Smooth muscle cell (in vitro differentiated cells): ENCODE data around the gene TFPI2. TPM values are rescaled to one million over a fixed set of nuclear protein-coding genes. Genes with fewer than 3 reads are reported as not detected.

Source experiments
- DNase-seq: peaks from one replicate; lab custom pipeline; 2025; ENCODE audit not compliant: unreplicated experiment; lab: John Stamatoyannopoulos, UW
- H2AFZ ChIP-seq: fragments of 200-600 bp; sonication (generic); 2 replicates; pipeline ENCODE4 v1.6.0; 2016; ENCODE audit warnings: antibody characterized with exemption, low read depth, mild to moderate bottlenecking
- H3F3A ChIP-seq: fragments of 200-600 bp; sonication (generic); 2 replicates; pipeline ENCODE4 v1.6.0; 2017; ENCODE audit warnings: antibody characterized with exemption, low read depth
- H3K27ac ChIP-seq: fragments of 200-600 bp; sonication (generic); 2 replicates; pipeline ENCODE4 v1.5.1; 2016; ENCODE audit warnings: low read depth, mild to moderate bottlenecking
- H3K27me3 ChIP-seq: fragments of 200-600 bp; sonication (generic); 2 replicates; pipeline ENCODE4 v1.6.1; 2016; ENCODE audit warnings: low read depth, mild to moderate bottlenecking
- H3K36me3 ChIP-seq: fragments of 200-600 bp; sonication (generic); 2 replicates; pipeline ENCODE4 v1.5.1; 2016; ENCODE audit warnings: low read depth
- H3K4me1 ChIP-seq: fragments of 200-600 bp; sonication (generic); 2 replicates; pipeline ENCODE4 v1.5.1; 2016; ENCODE audit warnings: low read depth
- H3K4me2 ChIP-seq: fragments of 200-600 bp; sonication (generic); 2 replicates; pipeline ENCODE4 v1.6.0; 2016; ENCODE audit warnings: mild to moderate bottlenecking
- H3K4me3 ChIP-seq: fragments of 200-600 bp; sonication (generic); 2 replicates; pipeline ENCODE4 v1.5.1; 2016; ENCODE audit warnings: mild to moderate bottlenecking
- H3K79me2 ChIP-seq: fragments of 200-600 bp; sonication (generic); 2 replicates; pipeline ENCODE4 v1.6.0; 2016; ENCODE audit warnings: low read depth, mild to moderate bottlenecking
- H3K9ac ChIP-seq: fragments of 200-600 bp; sonication (generic); 2 replicates; pipeline ENCODE4 v1.6.0; 2016; ENCODE audit warnings: low read depth
- H3K9me3 ChIP-seq: fragments of 200-600 bp; sonication (generic); replicated peaks from 2 replicates; pipeline ENCODE4 v1.5.1; 2016; ENCODE audit warnings: low read depth
- H4K20me1 ChIP-seq: fragments of 200-600 bp; sonication (generic); 2 replicates; pipeline ENCODE4 v1.6.0; 2016; ENCODE audit warnings: low read depth
- CTCF ChIP-seq: fragments of 200-600 bp; sonication (generic); IDR thresholded peaks from 2 replicates; pipeline ENCODE4 v1.5.1; 2017; ENCODE audit warnings: borderline replicate concordance, mild to moderate bottlenecking, antibody characterized with exemption; ENCODE audit not compliant: insufficient read depth, poor library complexity, severe bottlenecking
- WGBS: methylation state at CpG from one replicate; pipeline ENCODE4 v1.1.7; 2016; ENCODE audit warnings: low lambda C conversion rate; 5-methylcytosine and 5-hydroxymethylcytosine counted together
- polyA plus RNA-seq: library from polyadenylated mRNA; unstranded; fragments of >200 nt; fragmentation: Nextera tagmentation; extraction: Ambion mirVana; gene quantifications from 2 replicates; pipeline ENCODE4 v1.2.1, GENCODE V29; 2016
- total RNA-seq: library from RNA; depleted of rRNA; stranded (reverse); fragments of >200 nt; gene quantifications from 2 replicates; pipeline ENCODE4 v1.2.3, GENCODE V29; 2014

TFPI2 gene
- total and polyA plus RNA-seq, 2 experiments from 2014 or later, result 104 to 139 TPM

- Histone ChIP-seq H3K4me3 (no peak overlapping the region), H3K9ac (no peak overlapping the region), H4K20me1 (no peaks in the 10 kb centered on the region), H2AFZ (no peak overlapping the region), H3K4me1 (no peaks in the 10 kb centered on the region), H3K9me3 (no peaks in the 10 kb centered on the region), H3K27me3 (no peaks in the 10 kb centered on the region), H3K27ac (no peak overlapping the region), H3K4me2 (no peak overlapping the region), H3K79me2 (no peaks in the 10 kb centered on the region), H3F3A (no peaks in the 10 kb centered on the region), H3K36me3 (no peaks in the 10 kb centered on the region)
- WGBS, result 85% methylated on average over 3 of the region's 3 CpGs
- TF ChIP-seq CTCF, result no peak
- no peak for DNase-seq
Measured at GRCh38 chr7:93877742-93878141, 12.8 kb downstream of the TFPI2 start.

- no peak for DNase-seq
- no peaks in the 10 kb centered on the region for H3K27me3 ChIP-seq
- no peaks in the 10 kb centered on the region for H3F3A ChIP-seq
- H4K20me1 ChIP-seq, result no peaks in the 10 kb centered on the region
- no peak overlapping the region for H3K4me3 ChIP-seq
- no peak overlapping the region for H2AFZ ChIP-seq
- no peaks in the 10 kb centered on the region for H3K4me1 ChIP-seq
- WGBS, result 77% methylated on average over 1 of the region's 1 CpG
- TF ChIP-seq CTCF, result no peak
- H3K4me2 ChIP-seq, result no peak overlapping the region
- H3K27ac ChIP-seq, result no peak overlapping the region
- no peaks in the 10 kb centered on the region for H3K36me3 ChIP-seq
- no peaks in the 10 kb centered on the region for H3K9me3 ChIP-seq
- H3K79me2 ChIP-seq, result no peaks in the 10 kb centered on the region
- no peak overlapping the region for H3K9ac ChIP-seq
Measured at GRCh38 chr7:93873998-93874574, 16.5 kb downstream of the TFPI2 start.

GRCh38 chr7:93866886-93867285, 23.7 kb downstream of the TFPI2 start:
- no peaks in the 10 kb centered on the region for H3K27me3 ChIP-seq
- no peaks in the 10 kb centered on the region for H4K20me1 ChIP-seq
- H3K9ac ChIP-seq, result no peak overlapping the region
- H3K4me2 ChIP-seq, result no peak overlapping the region
- H3K36me3 ChIP-seq, result no peaks in the 10 kb centered on the region
- no peaks in the 10 kb centered on the region for H3K4me1 ChIP-seq
- no peak overlapping the region for H2AFZ ChIP-seq
- no peaks in the 10 kb centered on the region for H3K9me3 ChIP-seq
- no peak overlapping the region for H3K4me3 ChIP-seq
- no peaks in the 10 kb centered on the region for H3F3A ChIP-seq
- 96% methylated on average over 3 of the region's 3 CpGs for WGBS
- H3K27ac ChIP-seq, result no peak overlapping the region
- H3K79me2 ChIP-seq, result no peaks in the 10 kb centered on the region
- no peak for TF ChIP-seq CTCF
- DNase-seq, result no peak

GRCh38 chr7:93862651-93863050, 27.9 kb downstream of the TFPI2 start:
- 84% methylated on average over 2 of the region's 2 CpGs for WGBS
- Histone ChIP-seq H3K4me1 (no peaks in the 10 kb centered on the region), H3F3A (no peaks in the 10 kb centered on the region), H3K27me3 (no peaks in the 10 kb centered on the region), H3K4me3 (no peak overlapping the region), H4K20me1 (no peaks in the 10 kb centered on the region), H3K4me2 (no peak overlapping the region), H3K27ac (no peak overlapping the region), H3K36me3 (no peaks in the 10 kb centered on the region), H3K79me2 (no peaks in the 10 kb centered on the region), H3K9ac (no peak overlapping the region), H3K9me3 (no peaks in the 10 kb centered on the region), H2AFZ (no peak overlapping the region)
- no peak for TF ChIP-seq CTCF
- DNase-seq, result no peak
